Karpas-422 (cell line): ENCODE data around the gene PNRC2. TPM values are rescaled to one million over a fixed set of nuclear protein-coding genes. Genes with fewer than 3 reads are reported as not detected.
"Not testable (repeated sequence)": the region's sequence is repeated elsewhere in the genome, so short reads cannot be mapped to it uniquely, and the experiment has no call there.

ENCODE experiments used
- DNase-seq: peaks from one replicate; pipeline ENCODE4 v3.0.0-alpha.2; 2015
- H2AFZ ChIP-seq: fragments of 200-600 bp; sonication (generic); 2 replicates; pipeline ENCODE4 v1.6.1; 2014; ENCODE audit warnings: antibody characterized with exemption, low read length, mixed read lengths
- H3K27ac ChIP-seq: fragments of 200-600 bp; sonication (generic); 2 replicates; pipeline ENCODE4 v1.5.1; 2014; ENCODE audit warnings: mild to moderate bottlenecking, low read length, moderate library complexity
- H3K27me3 ChIP-seq: fragments of 200-600 bp; sonication (generic); 2 replicates; pipeline ENCODE4 v1.6.1; 2014; ENCODE audit warnings: low read length, mixed read lengths
- H3K36me3 ChIP-seq: fragments of 200-600 bp; sonication (generic); 2 replicates; pipeline ENCODE4 v1.6.1; 2014; ENCODE audit warnings: low read length, mixed read lengths; ENCODE audit not compliant: insufficient read depth
- H3K4me1 ChIP-seq: fragments of 200-600 bp; sonication (generic); 2 replicates; pipeline ENCODE4 v1.6.1; 2014; ENCODE audit warnings: mild to moderate bottlenecking, low read length, mixed read lengths
- H3K4me2 ChIP-seq: fragments of 200-600 bp; sonication (generic); 2 replicates; pipeline ENCODE4 v1.6.1; 2014; ENCODE audit warnings: low read length, low read depth, mild to moderate bottlenecking; ENCODE audit not compliant: poor library complexity, severe bottlenecking
- H3K4me3 ChIP-seq: fragments of 200-600 bp; sonication (generic); 2 replicates; pipeline ENCODE4 v1.5.1; 2014; ENCODE audit warnings: mild to moderate bottlenecking, antibody characterized with exemption, low read length, mixed read lengths
- H3K79me2 ChIP-seq: fragments of 200-600 bp; sonication (generic); 2 replicates; pipeline ENCODE4 v1.6.1; 2014; ENCODE audit warnings: mild to moderate bottlenecking, low read length, mixed read lengths
- H3K9ac ChIP-seq: fragments of 200-600 bp; sonication (generic); 2 replicates; pipeline ENCODE4 v1.6.0; 2014; ENCODE audit warnings: low read length
- H3K9me2 ChIP-seq: fragments of 200-600 bp; sonication (generic), shearing (Covaris generic); replicated peaks from 2 replicates; pipeline ENCODE4 v1.6.0; 2014; ENCODE audit warnings: mild to moderate bottlenecking, low read length, moderate library complexity; ENCODE audit not compliant: insufficient read depth
- H3K9me3 ChIP-seq: fragments of 300-700, 200-600 bp; sonication (generic); 2 replicates; pipeline ENCODE4 v1.6.1; 2014; ENCODE audit warnings: low read length, mixed read lengths
- H4K20me1 ChIP-seq: fragments of 200-600 bp; sonication (generic); 2 replicates; pipeline ENCODE4 v1.6.1; 2014; ENCODE audit warnings: mild to moderate bottlenecking, antibody characterized with exemption, low read length, low read depth; ENCODE audit not compliant: insufficient read depth
- total RNA-seq: library from RNA; depleted of rRNA; stranded (reverse); fragments of >200 nt; shearing (Covaris generic); gene quantifications from 2 replicates; pipeline ENCODE4 v1.2.3, GENCODE V29; 2014; ENCODE audit warnings: low replicate concordance

The PNRC2 gene
- total RNA-seq, 1 experiment from 2014 or later = 140 TPM

GRCh38 chr1:23987038-23987437 is 27.4 kb downstream of the PNRC2 start:
- not testable (repeated sequence) for H3K27me3 ChIP-seq, H3K9me2 ChIP-seq, H3K9ac ChIP-seq, H3K4me1 ChIP-seq, H3K4me3 ChIP-seq, H3K4me2 ChIP-seq, DNase-seq, H3K9me3 ChIP-seq, H2AFZ ChIP-seq, H4K20me1 ChIP-seq, H3K36me3 ChIP-seq, H3K79me2 ChIP-seq, H3K27ac ChIP-seq

DNA sequence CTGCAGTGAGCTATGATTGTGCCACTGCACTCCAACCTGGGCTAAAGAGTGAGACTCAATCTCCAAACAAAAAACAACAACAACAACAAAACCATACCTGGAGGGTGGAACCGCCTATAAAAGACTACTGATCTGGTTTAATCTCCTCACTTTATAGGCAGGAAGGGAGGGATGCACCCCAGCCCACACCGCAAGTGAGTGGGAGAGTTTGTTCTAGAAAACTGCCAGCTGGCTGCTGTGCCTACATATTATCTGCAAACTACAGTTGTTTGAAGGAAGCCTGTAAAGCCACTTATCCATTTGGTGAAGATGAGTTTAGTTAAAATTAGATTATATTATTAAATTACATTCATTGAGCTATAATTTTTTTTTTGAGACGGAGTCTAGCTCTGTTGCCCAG is 29.6 kb downstream of the PNRC2 start:
- Histone ChIP-seq H3K79me2 (no peaks in the 10 kb centered on the region), H3K4me1 (no peaks in the 10 kb centered on the region), H3K36me3 (no peaks in the 10 kb centered on the region), H2AFZ (no peak overlapping the region), H3K9me2 (no peaks in the 10 kb centered on the region), H3K4me2 (no peak overlapping the region), H3K9ac (no peak overlapping the region), H4K20me1 (no peaks in the 10 kb centered on the region), H3K4me3 (no peak overlapping the region), H3K27me3 (no peaks in the 10 kb centered on the region), H3K27ac (no peak overlapping the region), H3K9me3 (no peaks in the 10 kb centered on the region)
- no peak for DNase-seq

DNA sequence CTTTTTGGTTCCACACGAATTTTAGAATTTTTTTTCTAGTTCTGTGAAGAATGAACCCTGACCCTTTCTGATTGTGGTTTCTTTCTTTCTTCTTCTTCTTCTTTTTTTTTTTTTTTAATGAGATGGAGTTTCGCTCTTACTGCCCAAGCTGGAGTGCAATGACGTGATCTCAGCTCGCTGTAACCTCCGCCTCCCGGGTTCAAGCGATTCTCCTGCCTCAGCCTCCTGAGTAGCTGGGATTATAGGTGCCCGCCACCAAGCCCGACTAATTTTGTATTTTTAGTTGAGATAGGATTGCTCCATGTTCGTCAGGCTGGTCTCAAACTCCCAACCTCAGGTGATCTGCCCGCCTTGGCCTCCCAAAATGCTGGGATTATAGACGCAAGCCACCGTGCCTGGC is 32.4 kb downstream of the PNRC2 start:
- H2AFZ ChIP-seq, H3K36me3 ChIP-seq, H3K4me3 ChIP-seq, H3K27ac ChIP-seq, DNase-seq, H3K9me2 ChIP-seq, H4K20me1 ChIP-seq, H3K9ac ChIP-seq, H3K4me1 ChIP-seq, H3K79me2 ChIP-seq, H3K4me2 ChIP-seq, H3K27me3 ChIP-seq, H3K9me3 ChIP-seq: not testable (repeated sequence)

DNA sequence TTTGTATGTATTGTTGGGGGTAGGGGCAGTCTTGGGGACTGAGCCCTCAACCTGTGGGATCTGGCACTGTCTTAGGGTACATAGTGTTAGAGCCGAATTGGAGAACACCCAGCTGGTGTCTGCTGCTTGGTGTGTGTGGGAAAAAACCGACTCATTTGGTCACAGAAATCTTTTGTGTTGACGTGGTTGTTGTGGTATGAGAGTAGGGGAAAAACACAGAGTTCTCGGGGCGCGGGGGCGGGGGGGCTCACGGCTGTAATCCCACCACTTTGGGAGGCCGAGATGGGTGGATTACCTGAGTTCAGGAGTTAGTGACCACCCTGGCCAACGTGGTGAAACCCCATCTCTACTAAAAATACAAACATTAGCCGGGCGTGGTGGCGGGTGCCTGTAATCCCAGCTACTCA is 35.8 kb downstream of the PNRC2 start:
- Histone ChIP-seq H3K4me3 (no peak overlapping the region), H3K4me1 (no peaks in the 10 kb centered on the region), H3K9ac (no peak overlapping the region), H3K79me2 (no peaks in the 10 kb centered on the region), H3K9me3 (no peaks in the 10 kb centered on the region), H3K36me3 (no peaks in the 10 kb centered on the region), H3K4me2 (no peak overlapping the region), H2AFZ (no peak overlapping the region), H3K9me2 (no peaks in the 10 kb centered on the region), H3K27me3 (no peaks in the 10 kb centered on the region), H4K20me1 (no peaks in the 10 kb centered on the region), H3K27ac (no peak overlapping the region)
- DNase-seq = no peak

DNA sequence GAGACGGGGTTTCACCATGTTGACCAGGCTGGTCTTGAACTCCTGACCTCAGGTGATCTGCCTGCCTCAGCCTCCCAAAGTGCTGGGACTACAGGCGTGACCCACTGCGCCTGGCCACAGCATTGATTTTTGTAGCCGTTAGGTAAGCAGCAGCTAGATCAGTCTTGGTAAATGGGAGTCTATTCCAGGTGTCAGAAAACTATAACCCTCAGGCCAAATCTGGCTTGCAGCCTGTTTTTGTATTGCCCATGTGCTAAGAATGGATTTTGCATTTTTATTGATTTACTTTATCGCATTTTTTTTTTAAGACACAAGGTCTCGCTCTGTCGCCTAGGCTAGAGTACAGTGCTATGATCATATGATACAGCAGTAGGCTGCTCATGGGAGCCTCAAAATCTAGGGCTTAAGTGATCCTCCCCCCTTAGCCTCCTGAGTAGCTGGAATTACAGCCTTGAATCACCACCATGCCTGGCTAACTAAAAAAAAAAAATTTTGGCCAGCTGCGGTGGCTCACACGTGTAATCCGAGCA is 37.1 kb downstream of the PNRC2 start:
- H3K27ac ChIP-seq = no peak overlapping the region
- H3K9me2 ChIP-seq = no peaks in the 10 kb centered on the region
- no peaks in the 10 kb centered on the region for H3K9me3 ChIP-seq
- H3K9ac ChIP-seq = no peak overlapping the region
- no peaks in the 10 kb centered on the region for H3K36me3 ChIP-seq
- H3K27me3 ChIP-seq = no peaks in the 10 kb centered on the region
- no peaks in the 10 kb centered on the region for H3K79me2 ChIP-seq
- H3K4me3 ChIP-seq = no peak overlapping the region
- H4K20me1 ChIP-seq = no peaks in the 10 kb centered on the region
- no peak overlapping the region for H2AFZ ChIP-seq
- H3K4me1 ChIP-seq = no peaks in the 10 kb centered on the region
- DNase-seq = no peak
- H3K4me2 ChIP-seq = no peak overlapping the region

DNA sequence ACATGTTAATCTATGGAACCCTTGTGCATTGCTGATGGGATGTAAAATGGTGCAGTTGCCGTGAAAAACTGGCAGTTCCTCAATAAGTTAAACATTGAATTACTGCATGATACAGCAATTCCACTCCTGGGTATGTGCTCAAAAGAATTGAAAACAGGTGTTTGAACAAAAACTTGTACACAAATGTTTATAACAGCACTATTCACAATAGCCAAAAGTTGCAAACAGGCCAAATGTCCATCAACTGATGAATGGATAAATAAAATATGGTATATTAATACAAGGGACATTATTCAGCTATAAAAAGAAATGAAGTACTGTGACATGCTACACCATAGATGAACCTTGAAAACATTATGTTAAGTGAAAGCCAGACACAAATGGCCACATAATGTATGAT is 38.2 kb downstream of the PNRC2 start:
- H3K9me2 ChIP-seq = no peaks in the 10 kb centered on the region
- no peak overlapping the region for H3K4me2 ChIP-seq
- no peak overlapping the region for H3K27ac ChIP-seq
- H3K9ac ChIP-seq = no peak overlapping the region
- H3K4me3 ChIP-seq = no peak overlapping the region
- H3K27me3 ChIP-seq = no peaks in the 10 kb centered on the region
- peaks cover 3% of the 10 kb centered on the region for H3K4me1 ChIP-seq
- H3K36me3 ChIP-seq = no peaks in the 10 kb centered on the region
- no peaks in the 10 kb centered on the region for H3K79me2 ChIP-seq
- DNase-seq = no peak
- no peak overlapping the region for H2AFZ ChIP-seq
- H4K20me1 ChIP-seq = no peaks in the 10 kb centered on the region
- H3K9me3 ChIP-seq = no peaks in the 10 kb centered on the region

DNA sequence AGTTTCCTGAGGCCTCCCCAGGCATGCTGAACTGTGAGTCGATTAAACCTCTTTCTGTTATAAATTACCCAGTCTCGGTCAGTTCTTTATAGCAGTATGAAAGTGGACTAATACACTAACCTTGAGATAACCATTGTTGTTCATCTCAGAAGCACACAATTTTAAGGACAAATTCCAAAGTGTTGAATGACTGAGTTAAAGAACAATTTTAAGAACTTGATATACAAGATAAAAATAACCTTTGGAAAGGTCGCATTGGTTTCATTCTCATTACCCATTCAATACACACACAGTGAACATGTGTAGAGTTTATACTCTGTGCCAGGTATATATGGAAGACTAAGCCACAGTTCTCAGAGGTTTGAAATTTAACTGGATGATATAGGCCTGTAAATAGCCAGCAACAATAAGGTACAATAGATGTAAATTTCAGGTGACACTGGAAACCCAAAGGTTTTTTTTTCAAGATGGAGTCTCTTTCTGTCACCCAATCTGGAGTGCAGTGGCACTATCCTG is 39.6 kb downstream of the PNRC2 start:
- no peaks in the 10 kb centered on the region for H3K36me3 ChIP-seq
- no peak overlapping the region for H2AFZ ChIP-seq
- H4K20me1 ChIP-seq = no peaks in the 10 kb centered on the region
- no peaks in the 10 kb centered on the region for H3K9me2 ChIP-seq
- H3K4me1 ChIP-seq = peaks cover 17% of the 10 kb centered on the region
- H3K4me2 ChIP-seq = no peak overlapping the region
- no peaks in the 10 kb centered on the region for H3K9me3 ChIP-seq
- H3K27ac ChIP-seq = no peak overlapping the region
- no peaks in the 10 kb centered on the region for H3K79me2 ChIP-seq
- H3K4me3 ChIP-seq = no peak overlapping the region
- H3K9ac ChIP-seq = no peak overlapping the region
- no peaks in the 10 kb centered on the region for H3K27me3 ChIP-seq
- DNase-seq = no peak

GRCh38 chr1:24002695-24003094 is 43.1 kb downstream of the PNRC2 start:
- no peak for DNase-seq
- Histone ChIP-seq H3K79me2 (no peaks in the 10 kb centered on the region), H3K4me2 (peak overlapping the region; percentile 71), H4K20me1 (no peaks in the 10 kb centered on the region), H3K9me3 (no peaks in the 10 kb centered on the region), H3K4me1 (peaks cover 27% of the 10 kb centered on the region), H3K27ac (no peak overlapping the region), H3K9ac (peak overlapping the region; percentile 51; the same call in 1 of the 2 replicates), H2AFZ (no peak overlapping the region), H3K36me3 (no peaks in the 10 kb centered on the region), H3K9me2 (no peaks in the 10 kb centered on the region), H3K27me3 (no peaks in the 10 kb centered on the region), H3K4me3 (0 out of 2 replicates have a peak overlapping the region, but pooled peaks have one; percentile 59)
